Dendritic cell treated with granulocyte-macrophage colony-stimulating factor and Interleukin-4, amounts not matched to agents 40 ng/mL and 50 ng/mL, for 4 days (primary cell): ENCODE results near the gene SETBP1.

ENCODE experiments used
- H3K27ac Mint-ChIP-seq: one replicate; pipeline ENCODE4 v1.8.0; 2022; ENCODE audit warnings: mild to moderate bottlenecking, mixed read lengths
- H3K27me3 Mint-ChIP-seq: one replicate; pipeline ENCODE4 v1.8.0; 2022; ENCODE audit warnings: mild to moderate bottlenecking, mixed read lengths
- H3K36me3 Mint-ChIP-seq: one replicate; pipeline ENCODE4 v1.8.0; 2022; ENCODE audit warnings: low read depth, mixed read lengths
- H3K4me1 Mint-ChIP-seq: one replicate; pipeline ENCODE4 v1.8.0; 2022; ENCODE audit warnings: low read depth, mixed read lengths
- H3K4me3 Mint-ChIP-seq: one replicate; pipeline ENCODE4 v1.8.0; 2022; ENCODE audit warnings: mild to moderate bottlenecking, moderate library complexity, mixed read lengths
- H3K9me3 Mint-ChIP-seq: one replicate; pipeline ENCODE4 v1.8.0; 2022; ENCODE audit warnings: mixed read lengths
- intact Hi-C: fragments of 100-400 bp; cut with micrococcal nuclease; formaldehyde crosslinking; loops from one replicate; pipeline ENCODE4 v1.15.0; 2022

Gene SETBP1

GRCh38 chr18:45086777-45087176, 406.1 kb downstream of the SETBP1 start:
- peaks cover 7% of the 10 kb centered on the region for H3K36me3 Mint-ChIP-seq
- H3K27me3 Mint-ChIP-seq = peaks cover 2% of the 10 kb centered on the region
- H3K4me3 Mint-ChIP-seq = no peak overlapping the region
- peaks cover 16% of the 10 kb centered on the region for H3K9me3 Mint-ChIP-seq
- intact Hi-C loops = no loop called here
- H3K4me1 Mint-ChIP-seq = peaks cover 27% of the 10 kb centered on the region
- H3K27ac Mint-ChIP-seq = no peak overlapping the region

GRCh38 chr18:45090526-45091140, 409.9 kb downstream of the SETBP1 start:
- peaks cover 12% of the 10 kb centered on the region for H3K4me1 Mint-ChIP-seq
- no peak overlapping the region for H3K4me3 Mint-ChIP-seq
- H3K36me3 Mint-ChIP-seq = no peaks in the 10 kb centered on the region
- no peak overlapping the region for H3K27ac Mint-ChIP-seq
- no peaks in the 10 kb centered on the region for H3K27me3 Mint-ChIP-seq
- intact Hi-C loops = no loop called here
- H3K9me3 Mint-ChIP-seq = no peaks in the 10 kb centered on the region

- no peaks in the 10 kb centered on the region for H3K36me3 Mint-ChIP-seq
- intact Hi-C loops = no loop called here
- no peaks in the 10 kb centered on the region for H3K9me3 Mint-ChIP-seq
- H3K27me3 Mint-ChIP-seq = no peaks in the 10 kb centered on the region
- H3K27ac Mint-ChIP-seq = no peak overlapping the region
- peaks cover 36% of the 10 kb centered on the region for H3K4me1 Mint-ChIP-seq
- no peak overlapping the region for H3K4me3 Mint-ChIP-seq
Measured at GRCh38 chr18:45100321-45101105, 419.8 kb downstream of the SETBP1 start.

- intact Hi-C loops = no loop called here
- Mint-ChIP-seq H3K4me1 (peaks cover 39% of the 10 kb centered on the region), H3K9me3 (no peaks in the 10 kb centered on the region), H3K27ac (no peak overlapping the region), H3K27me3 (no peaks in the 10 kb centered on the region), H3K4me3 (no peak overlapping the region), H3K36me3 (no peaks in the 10 kb centered on the region)
Measured at GRCh38 chr18:45102126-45102525, 421.4 kb downstream of the SETBP1 start.

- H3K4me1 Mint-ChIP-seq = peaks cover 39% of the 10 kb centered on the region
- no peak overlapping the region for H3K4me3 Mint-ChIP-seq
- H3K27ac Mint-ChIP-seq = no peak overlapping the region
- no peaks in the 10 kb centered on the region for H3K9me3 Mint-ChIP-seq
- H3K36me3 Mint-ChIP-seq = no peaks in the 10 kb centered on the region
- intact Hi-C loops = no loop called here
- H3K27me3 Mint-ChIP-seq = no peaks in the 10 kb centered on the region
Measured at GRCh38 chr18:45102863-45103262, 422.2 kb downstream of the SETBP1 start.

GRCh38 chr18:45103319-45104048, 422.8 kb downstream of the SETBP1 start:
- no peak overlapping the region for H3K27ac Mint-ChIP-seq
- no peaks in the 10 kb centered on the region for H3K9me3 Mint-ChIP-seq

GRCh38 chr18:45104049-45104395, 423.3 kb downstream of the SETBP1 start:
- Mint-ChIP-seq H3K9me3 (no peaks in the 10 kb centered on the region), H3K4me3 (no peak overlapping the region), H3K27me3 (no peaks in the 10 kb centered on the region), H3K27ac (no peak overlapping the region), H3K4me1 (peaks cover 39% of the 10 kb centered on the region), H3K36me3 (no peaks in the 10 kb centered on the region)
- intact Hi-C loops = no loop called here

More at GRCh38 chr18:45103319-45104048, 422.8 kb downstream of the SETBP1 start:
- H3K4me3 Mint-ChIP-seq = no peak overlapping the region
- peaks cover 39% of the 10 kb centered on the region for H3K4me1 Mint-ChIP-seq
- no peaks in the 10 kb centered on the region for H3K36me3 Mint-ChIP-seq
- H3K27me3 Mint-ChIP-seq = no peaks in the 10 kb centered on the region
- intact Hi-C loops = no loop called here

GRCh38 chr18:45106331-45106774, 425.7 kb downstream of the SETBP1 start:
- intact Hi-C loops = no loop called here
- no peaks in the 10 kb centered on the region for H3K9me3 Mint-ChIP-seq
- no peaks in the 10 kb centered on the region for H3K27me3 Mint-ChIP-seq
- H3K27ac Mint-ChIP-seq = no peak overlapping the region
- peaks cover 31% of the 10 kb centered on the region for H3K4me1 Mint-ChIP-seq
- H3K36me3 Mint-ChIP-seq = no peaks in the 10 kb centered on the region
- no peak overlapping the region for H3K4me3 Mint-ChIP-seq

GRCh38 chr18:45107425-45107824, 426.7 kb downstream of the SETBP1 start:
- Mint-ChIP-seq H3K36me3 (no peaks in the 10 kb centered on the region), H3K27ac (no peak overlapping the region), H3K4me3 (no peak overlapping the region), H3K27me3 (no peaks in the 10 kb centered on the region), H3K4me1 (peaks cover 20% of the 10 kb centered on the region), H3K9me3 (no peaks in the 10 kb centered on the region)
- intact Hi-C loops = no loop called here

GRCh38 chr18:45108754-45109153, 428.1 kb downstream of the SETBP1 start:
- intact Hi-C loops = no loop called here
- H3K36me3 Mint-ChIP-seq = no peaks in the 10 kb centered on the region
- no peaks in the 10 kb centered on the region for H3K27me3 Mint-ChIP-seq
- no peak overlapping the region for H3K4me3 Mint-ChIP-seq
- no peak overlapping the region for H3K27ac Mint-ChIP-seq
- no peaks in the 10 kb centered on the region for H3K9me3 Mint-ChIP-seq
- H3K4me1 Mint-ChIP-seq = peaks cover 7% of the 10 kb centered on the region

- Mint-ChIP-seq H3K36me3 (no peaks in the 10 kb centered on the region), H3K27ac (no peak overlapping the region), H3K4me1 (peaks cover 5% of the 10 kb centered on the region), H3K4me3 (no peak overlapping the region), H3K9me3 (no peaks in the 10 kb centered on the region), H3K27me3 (no peaks in the 10 kb centered on the region)
- intact Hi-C loops = no loop called here
Measured at GRCh38 chr18:45109271-45109670, 428.6 kb downstream of the SETBP1 start.

- intact Hi-C loops = no loop called here
- H3K27ac Mint-ChIP-seq = no peak overlapping the region
- peaks cover 5% of the 10 kb centered on the region for H3K4me1 Mint-ChIP-seq
- H3K4me3 Mint-ChIP-seq = no peak overlapping the region
- no peaks in the 10 kb centered on the region for H3K9me3 Mint-ChIP-seq
- no peaks in the 10 kb centered on the region for H3K27me3 Mint-ChIP-seq
- H3K36me3 Mint-ChIP-seq = no peaks in the 10 kb centered on the region
Measured at GRCh38 chr18:45109706-45110105, 429.0 kb downstream of the SETBP1 start.

- no peaks in the 10 kb centered on the region for H3K4me1 Mint-ChIP-seq
- no peak overlapping the region for H3K4me3 Mint-ChIP-seq
- intact Hi-C loops = no loop called here
- H3K36me3 Mint-ChIP-seq = no peaks in the 10 kb centered on the region
- H3K27me3 Mint-ChIP-seq = no peaks in the 10 kb centered on the region
- no peaks in the 10 kb centered on the region for H3K9me3 Mint-ChIP-seq
- no peak overlapping the region for H3K27ac Mint-ChIP-seq
Measured at GRCh38 chr18:45110577-45111501, 430.2 kb downstream of the SETBP1 start.
